NCI-H748 (cell line): ENCODE measurements around the gene LSR.
A peak's percentile ranks its signal among the peaks of the same experiment; 100 is the strongest.

Experiments
- DNase-seq: peaks from one replicate; lab custom pipeline; 2025; ENCODE audit not compliant: unreplicated experiment; lab: John Stamatoyannopoulos, UW

The LSR gene

DNA sequence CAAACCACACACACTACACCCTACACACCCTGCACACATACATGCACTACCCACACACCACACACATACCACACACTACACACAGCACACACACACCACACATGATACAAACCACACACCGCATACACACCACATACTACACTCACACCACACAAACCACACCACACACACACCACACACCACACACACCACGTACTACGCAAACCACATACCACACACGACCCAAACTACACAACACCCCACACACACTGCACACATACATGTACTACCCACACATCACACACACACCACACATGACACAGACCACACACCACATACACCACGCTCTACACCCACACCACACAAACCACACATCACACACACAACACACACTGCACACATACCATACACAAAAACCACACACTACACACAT, 49.8 kb downstream of the LSR start:
- DNase-seq = no peak

DNA sequence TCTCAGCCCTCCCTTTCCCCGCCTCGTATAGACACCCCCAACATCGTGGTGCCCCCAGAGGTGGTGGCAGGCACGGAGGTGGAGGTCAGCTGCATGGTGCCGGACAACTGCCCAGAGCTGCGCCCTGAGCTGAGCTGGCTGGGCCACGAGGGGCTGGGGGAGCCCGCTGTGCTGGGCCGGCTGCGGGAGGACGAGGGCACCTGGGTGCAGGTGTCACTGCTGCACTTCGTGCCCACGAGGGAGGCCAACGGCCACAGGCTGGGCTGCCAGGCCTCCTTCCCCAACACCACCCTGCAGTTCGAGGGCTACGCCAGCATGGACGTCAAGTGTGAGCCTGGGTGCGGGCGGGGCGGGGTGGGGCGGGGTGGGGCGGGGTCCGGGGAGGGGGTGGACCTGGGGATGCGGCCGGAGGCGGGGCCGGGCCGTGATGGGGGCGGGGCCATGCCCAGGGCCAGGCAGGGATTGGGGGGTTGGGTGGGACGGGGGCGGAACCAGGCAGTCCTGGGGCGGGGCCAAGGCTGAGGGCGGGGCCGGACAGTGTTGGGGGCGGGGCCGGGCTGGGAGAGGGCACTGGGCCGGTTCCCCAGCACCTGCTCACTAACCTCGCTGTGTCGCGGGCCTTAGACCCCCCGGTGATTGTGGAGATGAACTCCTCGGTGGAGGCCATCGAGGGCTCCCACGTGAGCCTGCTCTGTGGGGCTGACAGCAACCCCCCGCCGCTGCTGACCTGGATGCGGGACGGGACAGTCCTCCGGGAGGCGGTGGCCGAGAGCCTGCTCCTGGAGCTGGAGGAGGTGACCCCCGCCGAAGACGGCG, 50.9 kb downstream of the LSR start:
- DNase-seq = no peak

DNA sequence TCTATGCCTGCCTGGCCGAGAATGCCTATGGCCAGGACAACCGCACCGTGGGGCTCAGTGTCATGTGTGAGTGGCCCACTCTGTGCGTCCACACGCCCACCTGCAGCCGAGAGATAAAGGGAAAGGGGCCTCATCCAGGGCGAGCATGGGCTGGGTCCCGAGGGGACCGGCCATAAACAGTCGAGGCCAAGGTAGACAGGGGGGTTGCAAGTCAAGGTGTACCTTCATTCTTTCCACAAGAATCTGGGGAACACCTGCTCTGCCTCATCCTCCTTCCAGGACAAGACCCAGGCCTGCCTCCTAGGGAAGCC, 51.5 kb downstream of the LSR start:
- no peak for DNase-seq

DNA sequence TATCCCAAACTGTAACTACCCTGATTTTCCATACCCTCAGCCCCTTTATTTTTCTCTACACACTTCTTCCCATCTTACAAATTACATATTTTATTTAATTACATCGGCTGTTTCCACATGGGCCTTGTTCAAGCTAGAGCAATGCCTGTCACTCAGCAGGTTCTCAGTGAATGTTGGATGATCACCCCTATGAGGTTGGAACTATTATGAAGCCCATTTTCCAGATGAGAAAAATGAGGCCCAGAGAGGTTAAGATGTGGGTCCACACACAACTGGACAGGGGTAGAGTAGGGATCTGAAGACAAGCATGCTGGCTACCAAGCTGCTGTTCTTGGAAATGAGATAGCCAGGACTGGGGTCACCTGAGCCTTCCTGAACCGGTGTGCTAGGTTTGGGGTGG, 53.2 kb downstream of the LSR start:
- DNase-seq = no peak

DNA sequence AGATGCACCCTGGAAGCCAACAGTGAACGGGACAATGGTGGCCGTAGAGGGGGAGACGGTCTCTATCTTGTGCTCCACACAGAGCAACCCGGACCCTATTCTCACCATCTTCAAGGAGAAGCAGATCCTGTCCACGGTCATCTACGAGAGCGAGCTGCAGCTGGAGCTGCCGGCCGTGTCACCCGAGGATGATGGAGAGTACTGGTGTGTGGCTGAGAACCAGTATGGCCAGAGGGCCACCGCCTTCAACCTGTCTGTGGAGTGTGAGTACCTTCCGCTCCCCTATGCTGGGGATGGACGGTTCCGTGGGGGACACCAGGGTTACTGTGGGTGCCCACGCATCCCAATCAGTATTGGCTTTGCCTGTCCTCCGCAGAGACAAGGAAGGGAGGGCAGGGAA, 53.6 kb downstream of the LSR start:
- no peak for DNase-seq

DNA sequence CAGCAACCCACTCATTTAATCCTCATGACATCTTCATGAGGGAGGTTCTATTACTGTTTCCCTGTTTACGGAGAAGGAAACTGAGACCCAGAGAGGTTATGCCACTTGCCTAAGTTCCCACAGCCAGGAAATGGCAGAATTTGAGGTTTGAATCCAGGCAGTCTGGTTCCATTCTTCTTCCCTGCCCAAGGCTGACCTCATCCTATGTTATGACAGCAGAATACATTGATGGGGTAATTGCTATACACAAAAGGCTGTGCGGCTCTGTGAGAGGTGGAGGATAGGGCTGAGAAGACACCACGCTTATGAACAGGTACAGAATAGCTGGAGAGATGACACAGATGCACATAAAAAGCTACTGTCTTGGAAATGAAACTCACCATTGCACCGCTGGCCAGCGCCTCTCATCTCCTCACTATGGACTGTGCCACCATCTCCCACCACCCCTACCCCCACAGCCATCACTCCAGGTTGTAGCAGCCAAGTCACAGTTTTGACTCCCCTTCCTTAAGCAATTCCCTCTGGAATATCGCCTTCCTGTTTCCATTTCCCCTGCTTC, 54.6 kb downstream of the LSR start:
- DNase-seq = no peak

DNA sequence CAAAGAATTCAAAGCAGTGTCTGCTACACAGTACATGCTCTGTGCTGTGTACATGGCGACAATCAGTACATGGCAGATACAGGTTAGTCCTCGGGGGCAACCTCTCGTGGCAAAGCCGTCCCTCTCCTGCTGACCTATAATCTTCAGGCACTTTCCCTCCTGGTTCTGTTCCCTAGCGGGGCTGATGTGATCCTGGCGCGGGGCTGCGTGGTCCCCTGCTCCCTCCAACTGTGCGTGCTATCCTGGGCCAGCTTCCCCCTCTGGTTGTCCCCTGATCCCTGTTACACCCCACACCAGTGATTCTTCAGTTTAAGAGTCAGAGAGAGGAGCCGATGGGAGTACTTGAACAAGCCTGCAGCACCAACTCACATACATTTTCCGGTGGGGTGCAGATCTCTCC, 55.2 kb downstream of the LSR start:
- no peak for DNase-seq

DNA sequence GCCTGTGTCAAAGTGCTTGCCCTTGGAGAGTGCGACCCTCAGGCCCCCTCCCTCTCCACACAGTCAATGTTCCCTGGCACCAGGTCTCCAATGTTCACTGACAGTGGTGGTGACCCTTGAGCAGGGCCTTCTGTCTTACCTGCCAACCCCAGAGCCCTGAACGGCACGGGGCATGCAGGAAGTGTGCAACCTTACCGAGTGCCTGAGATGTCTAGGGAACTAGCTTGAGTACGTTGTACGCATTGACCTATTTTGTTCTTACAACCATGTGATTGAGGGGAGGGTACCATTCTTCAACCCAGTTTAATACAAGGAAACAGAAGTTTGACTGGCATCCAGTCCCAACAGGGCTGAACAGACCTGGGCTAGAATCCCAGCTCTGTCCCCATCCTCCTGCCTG, 56.4 kb downstream of the LSR start:
- DNase-seq = no peak

DNA sequence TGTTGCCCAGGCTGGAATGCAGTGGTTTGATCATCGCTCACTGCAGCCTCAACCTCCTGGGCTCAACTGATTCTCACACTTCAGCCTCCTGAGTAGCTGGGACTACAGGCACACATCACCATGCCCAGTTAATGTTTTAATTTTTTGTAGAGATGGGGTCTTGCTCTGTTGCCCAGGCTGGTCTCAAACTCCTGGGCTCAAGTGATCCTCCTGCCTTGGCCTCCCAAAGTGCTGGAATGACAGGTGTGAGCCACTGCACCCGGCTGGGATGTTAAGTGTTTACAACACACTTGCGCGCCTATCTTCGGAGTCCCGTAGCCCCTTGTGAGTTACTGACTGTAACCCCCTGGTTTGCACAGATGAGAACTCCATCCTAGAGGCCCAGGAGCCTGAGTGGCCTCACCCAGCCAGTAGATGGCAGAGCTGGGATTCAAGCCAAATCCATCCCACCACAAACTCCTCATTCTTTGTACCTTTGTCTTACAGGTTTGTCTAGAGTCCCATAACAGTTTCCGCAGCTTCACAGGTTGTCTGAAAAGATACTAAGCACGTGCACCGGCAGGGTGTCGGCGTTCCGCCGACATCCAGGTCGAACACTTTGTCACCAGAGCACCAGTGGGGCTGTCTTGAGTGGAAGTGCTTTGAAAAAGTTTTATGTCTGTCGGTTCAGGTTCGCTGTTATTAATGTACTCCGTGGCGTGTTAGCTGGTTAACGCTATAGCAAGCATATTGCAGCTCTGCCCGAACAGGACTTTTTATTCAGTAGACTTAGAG, 57.9 kb downstream of the LSR start:
- DNase-seq = peak; percentile 25

DNA sequence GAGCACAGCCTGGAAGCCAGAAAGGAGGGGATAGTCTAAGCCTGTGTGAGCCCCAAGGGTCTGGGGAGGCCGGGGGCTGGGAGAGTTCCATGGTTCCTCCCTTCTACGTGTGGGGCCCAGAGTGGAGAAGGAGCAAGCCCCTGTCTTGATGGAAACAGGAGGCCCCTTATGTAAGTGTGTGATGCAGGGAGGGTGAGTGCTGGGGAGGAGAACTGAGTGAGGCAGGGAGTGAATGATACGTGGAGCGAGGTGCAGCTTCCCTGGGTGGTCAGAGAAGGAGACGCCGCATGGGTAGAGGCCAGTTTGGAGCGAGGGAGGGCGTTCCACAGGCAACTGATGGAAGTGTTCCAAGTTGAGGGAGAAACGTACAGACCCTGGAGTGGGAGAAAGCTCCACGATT, 59.1 kb downstream of the LSR start:
- DNase-seq = no peak

DNA sequence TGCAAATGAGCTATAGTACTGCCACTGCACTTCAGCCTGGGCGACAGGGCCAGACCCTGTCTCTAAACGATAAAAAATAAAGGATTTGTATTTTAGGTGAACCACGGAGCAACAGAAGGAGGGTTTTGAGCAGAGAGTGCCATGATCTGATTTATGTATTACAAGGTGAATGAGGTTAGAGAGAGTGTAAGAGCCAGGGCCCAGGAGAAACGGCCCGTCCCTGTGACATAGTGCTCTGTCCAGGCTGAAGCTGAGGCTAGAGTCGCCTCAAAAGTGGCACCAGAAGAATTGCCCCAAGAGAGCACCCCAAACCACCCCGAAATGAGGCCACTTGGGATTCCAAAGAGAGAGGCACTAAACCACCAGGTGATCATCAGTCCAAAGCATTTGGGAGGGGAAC, 60.1 kb downstream of the LSR start:
- DNase-seq = no peak

DNA sequence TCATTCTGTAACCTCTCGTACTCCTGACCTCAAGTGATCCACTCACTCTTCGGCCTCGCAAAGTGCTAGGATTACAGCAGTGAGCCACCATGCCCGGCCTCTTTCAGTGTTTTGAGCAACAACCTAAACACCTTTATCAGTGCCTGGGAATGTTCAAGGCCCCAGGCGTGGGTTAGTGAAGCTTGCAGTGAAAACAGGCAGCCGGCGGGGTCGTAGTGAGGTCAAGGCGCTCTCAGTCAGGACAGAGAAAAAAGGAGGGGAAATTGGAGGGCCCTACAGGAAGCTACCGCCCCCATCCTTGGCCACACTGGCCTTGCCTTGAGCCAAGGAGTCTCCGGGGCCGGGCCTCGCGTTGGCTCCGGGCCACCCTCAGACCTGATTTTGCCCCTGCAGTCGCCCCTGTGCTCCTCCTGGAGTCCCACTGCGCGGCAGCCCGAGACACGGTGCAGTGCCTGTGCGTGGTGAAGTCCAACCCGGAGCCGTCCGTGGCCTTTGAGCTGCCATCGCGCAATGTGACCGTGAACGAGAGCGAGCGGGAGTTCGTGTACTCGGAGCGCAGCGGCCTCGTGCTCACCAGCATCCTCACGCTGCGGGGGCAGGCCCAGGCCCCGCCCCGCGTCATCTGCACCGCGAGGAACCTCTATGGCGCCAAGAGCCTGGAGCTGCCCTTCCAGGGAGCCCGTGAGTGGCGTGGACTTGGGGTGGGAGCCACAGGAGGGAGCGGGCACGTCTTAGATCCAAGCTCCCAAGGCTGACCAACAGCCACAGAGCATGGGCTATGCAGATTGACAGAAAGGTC, 60.9 kb downstream of the LSR start:
- DNase-seq = no peak

DNA sequence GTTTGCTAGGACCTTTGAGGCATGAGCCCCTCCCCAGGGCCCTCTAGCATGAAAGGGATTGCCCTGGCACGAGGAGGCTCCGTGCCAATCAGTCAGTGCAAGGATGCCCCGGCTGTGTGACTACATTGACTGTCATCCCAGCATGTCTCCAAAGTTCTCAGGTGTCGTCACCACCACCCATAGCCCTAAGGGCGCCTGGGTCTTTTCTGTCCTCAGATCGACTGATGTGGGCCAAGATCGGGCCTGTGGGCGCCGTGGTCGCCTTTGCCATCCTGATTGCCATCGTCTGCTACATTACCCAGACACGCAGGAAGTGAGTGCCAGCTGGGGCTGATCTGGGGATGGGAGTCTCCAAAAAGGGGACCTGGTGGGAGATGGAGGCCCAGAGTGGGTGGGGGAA, 61.5 kb downstream of the LSR start:
- no peak for DNase-seq

DNA sequence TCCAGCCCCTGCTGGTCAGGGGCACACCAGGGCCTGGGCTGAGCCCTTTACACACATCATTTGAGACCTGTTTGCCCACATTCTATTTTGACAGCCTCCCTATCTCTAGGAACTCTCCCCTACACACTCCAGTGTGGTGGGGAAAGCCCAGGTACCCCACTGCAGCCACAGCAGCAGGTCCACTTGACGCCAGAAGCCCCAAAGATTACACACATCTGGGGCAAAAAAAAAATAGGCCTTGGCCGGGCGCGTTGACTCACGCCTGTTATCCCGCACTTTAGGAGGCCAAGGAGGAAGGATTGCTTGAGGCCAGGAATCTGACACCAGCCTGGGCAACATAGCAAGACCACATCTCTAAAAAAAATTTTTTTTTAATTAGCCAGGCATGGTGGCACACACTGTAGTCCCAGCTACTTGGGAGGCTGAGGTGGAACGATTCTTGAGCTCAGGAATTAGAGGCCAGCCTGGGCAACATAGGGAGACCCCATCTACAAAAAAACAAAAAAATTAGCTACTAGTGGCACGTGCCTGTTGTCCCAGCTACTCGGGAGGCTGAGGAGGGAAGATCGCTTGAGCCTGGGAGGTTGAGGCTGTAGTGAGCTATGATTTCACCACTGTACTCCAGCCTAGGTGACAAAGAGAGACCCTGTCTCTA, 62.1 kb downstream of the LSR start:
- DNase-seq = no peak

DNA sequence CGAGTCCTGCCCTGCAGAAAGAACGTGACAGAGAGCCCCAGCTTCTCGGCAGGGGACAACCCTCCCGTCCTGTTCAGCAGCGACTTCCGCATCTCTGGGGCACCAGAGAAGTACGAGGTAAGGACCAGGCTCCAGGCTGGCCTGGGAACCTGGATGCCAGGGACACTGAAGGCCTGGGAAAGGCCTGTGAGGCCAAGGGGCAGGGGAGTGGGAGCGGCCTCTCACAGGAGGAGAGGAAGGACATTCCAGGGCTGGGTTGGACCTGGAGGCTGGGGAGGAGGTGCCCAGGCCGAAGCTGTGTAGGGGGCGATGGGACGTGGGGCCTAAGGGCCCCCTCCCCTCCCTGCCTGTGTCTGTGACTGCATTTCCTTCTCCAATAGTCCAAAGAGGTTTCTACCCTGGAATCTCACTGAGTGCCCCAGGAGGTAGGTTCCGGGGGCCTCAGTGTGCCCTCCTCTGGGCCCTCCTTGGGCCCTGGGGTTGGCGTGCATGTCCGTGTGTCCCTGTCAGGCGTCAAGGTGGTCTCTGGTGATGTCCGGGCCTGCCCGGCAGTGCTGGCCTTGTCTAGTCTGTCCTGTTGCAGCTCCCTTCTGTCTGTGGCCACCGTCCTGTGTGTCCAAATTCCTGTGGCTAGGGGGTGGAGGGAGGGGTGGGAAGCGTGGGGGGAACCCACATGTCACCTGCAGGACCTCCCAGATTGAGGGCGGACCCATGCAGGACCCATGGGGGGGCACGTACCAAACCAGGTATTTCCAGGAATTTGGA, 63.3 kb downstream of the LSR start:
- no peak for DNase-seq

DNA sequence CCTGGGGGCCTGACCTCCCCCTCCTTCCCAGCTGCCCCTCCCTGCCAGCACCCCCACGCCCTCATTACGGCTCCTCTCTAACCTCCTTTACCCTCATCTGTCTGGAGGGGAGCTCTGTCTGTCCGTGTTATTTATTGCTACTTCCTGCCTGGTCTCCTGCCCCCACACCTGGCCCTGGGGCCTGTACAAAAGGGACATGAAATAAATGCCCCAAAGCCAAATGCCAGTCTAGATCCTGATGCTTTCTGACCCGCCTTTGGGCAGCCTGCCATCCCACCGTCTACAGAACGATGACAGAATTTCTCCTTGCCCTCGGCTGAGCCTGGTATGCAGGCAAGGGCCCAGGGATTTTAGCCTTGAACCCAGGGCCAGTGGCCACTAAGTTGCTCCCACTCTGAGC, 64.8 kb downstream of the LSR start:
- no peak for DNase-seq

DNA sequence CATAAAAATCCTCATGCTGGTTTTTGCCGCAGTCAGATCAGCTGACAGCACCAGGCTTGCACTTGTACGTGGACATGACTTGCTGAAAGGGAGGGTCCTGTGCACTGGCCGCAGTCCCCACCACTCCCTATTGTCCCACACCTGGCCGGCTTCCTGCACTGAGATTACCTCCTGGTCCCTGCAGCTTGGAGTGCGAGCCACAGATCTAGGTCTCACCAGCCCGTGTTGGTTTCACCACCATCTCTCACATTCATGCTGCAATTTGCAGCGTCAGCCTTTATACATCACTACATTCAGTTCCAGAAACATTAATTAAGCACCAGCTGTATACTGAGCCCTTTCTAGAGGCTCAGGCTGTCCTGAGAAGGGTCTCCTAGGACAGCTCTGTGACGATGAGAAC, 65.2 kb downstream of the LSR start:
- no peak for DNase-seq

DNA sequence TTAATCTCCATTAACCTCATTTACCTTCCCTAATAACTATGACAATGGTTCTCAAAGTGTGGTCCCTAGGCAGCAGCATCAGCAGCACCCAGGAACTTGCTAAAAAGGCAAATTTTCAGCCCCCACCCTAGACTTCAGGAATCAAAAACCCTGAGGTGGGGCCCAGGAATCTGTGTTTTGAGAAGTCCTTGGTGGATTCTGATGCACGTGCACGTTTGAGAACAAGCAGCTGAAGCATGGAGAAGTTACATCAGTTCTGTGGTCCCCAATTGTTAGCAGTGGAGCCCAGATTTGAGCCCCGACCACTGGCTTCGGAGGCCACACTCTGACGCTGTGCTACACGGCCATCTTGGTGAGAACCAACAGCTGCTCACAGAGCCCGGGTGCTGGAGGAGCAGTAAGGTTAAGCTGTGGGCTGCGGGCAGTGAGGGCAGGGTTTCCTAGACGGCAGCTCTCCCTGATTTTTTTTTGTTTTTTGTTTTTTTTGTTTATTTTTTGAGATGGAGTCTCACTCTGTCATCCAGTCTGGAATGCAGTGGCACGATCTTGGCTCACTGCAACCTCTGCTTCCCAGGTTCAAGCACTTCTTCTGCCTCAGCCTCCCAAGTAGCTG, 66.2 kb downstream of the LSR start:
- DNase-seq = no peak

DNA sequence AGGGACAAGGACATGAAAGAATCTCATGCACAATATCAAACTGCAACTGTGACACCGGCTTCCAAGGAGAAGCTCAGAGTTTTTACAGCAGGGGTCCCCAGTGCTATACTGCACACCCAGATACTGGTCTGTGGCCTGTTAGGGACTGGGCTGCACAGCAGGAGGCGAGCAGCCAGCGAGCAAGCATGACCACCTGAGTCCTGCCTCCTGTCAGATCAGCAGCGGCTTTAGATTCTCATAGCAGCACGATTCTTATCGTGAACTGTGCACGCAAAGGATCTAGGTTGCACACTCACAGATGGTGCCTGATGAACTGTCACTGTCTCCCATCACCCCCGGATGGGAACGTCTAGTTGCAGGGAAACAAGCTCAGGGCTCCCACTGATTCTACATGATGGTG, 67.1 kb downstream of the LSR start:
- DNase-seq = no peak

DNA sequence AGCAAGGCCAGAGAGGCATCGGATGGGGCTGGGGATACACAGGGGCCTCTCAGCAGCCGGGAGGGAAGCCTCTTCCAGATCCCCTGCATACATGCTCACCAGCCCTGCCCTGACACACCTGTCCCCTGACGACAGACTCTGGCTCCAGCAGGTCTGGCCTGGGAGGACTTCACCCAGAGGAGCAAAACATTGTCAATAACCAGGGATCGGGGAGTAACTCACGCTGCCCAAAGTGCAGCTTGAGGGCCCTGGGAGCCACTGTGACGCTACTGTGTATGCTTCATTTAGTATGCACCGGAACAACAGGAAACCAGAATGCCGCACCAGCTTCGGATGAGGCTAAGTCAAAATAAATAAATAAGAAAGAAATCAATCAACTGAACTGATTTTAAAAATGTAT, 67.8 kb downstream of the LSR start:
- peak; percentile 34 for DNase-seq
